Stimulated activated CD4-positive, alpha-beta T cell treated with anti-CD3 and anti-CD28 coated beads, Interleukin-15, amount 100 ng/mL, for 24 hours (primary cell): Measurements from ENCODE around the gene CDK8.

Experiments
- DNase-seq: peaks from one replicate; pipeline ENCODE4 v3.0.0-alpha.2; 2020

Gene CDK8

DNA sequence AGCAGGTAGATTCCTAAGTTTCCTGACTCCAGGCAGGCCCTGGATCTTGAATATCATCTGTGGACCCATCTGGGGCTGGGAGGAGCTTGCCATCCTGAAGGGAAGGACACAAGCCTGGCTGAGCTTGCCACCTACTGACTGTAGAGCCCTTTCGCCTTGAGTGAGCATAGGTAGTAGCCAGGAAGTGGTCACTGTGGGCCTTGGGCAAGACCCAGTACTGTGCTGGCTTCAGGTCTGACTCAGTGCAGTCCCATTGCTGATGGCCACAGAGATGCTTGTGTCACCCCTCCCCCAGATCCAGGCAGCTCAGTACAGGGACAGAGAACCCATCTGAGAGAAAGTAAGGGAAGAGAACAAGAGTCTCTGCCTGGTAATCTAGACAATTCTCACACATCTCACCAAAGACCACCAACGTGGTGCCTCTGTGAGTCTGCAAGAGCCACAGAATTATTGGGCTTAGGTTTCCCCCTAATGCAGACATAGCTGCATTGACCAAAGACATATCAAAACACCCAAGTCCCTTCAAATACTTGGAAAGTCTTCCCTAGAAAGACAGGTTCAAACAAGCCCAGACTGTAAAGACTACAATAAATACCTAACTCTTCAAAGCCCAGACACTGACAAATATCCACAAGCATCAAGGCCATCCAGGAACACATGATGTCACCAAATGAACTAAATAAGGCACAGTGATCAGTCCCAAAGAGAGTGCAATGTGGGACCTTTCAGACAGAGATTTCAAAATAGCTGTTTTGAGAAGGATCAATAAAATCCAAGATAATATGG lies 195.3 kb downstream of the CDK8 start:
- no peak for DNase-seq
